Measurements from ENCODE around the gene CDKN1A. TPM values are rescaled to one million over a fixed set of nuclear protein-coding genes. Genes with fewer than 3 reads are reported as not detected.

The CDKN1A gene
- total and polyA plus RNA-seq, 12 donors, result 23.3 to 357 (median 61.2) TPM

DNA sequence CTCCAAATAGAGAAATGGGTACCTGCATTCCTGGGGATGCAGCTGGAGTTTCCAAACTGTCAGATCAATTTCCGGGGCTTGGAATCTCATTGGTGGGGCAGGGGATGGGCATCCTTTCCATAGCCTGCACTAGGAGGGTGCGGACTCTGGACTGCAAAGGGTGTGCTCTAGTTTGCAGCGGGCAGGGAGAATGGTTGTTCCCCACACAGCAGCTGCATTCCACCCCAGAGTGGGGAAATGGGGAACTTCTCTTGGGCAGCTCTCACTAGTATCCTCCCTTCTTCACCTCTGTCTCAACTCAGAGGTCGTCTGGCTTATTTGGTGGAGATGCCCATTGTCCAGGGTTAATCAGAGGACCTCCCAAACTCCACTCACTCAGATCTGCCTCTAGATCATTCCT, 34.5 kb upstream of the CDKN1A start:
- H3K27me3 ChIP-seq, result no peaks in the 10 kb centered on the region
- H3K4me3 ChIP-seq, result no peak overlapping the region
- 92 to 93% methylated on average over 4 of the region's 4 CpGs for WGBS, 2 donors
- TF ChIP-seq, protein P1, sequence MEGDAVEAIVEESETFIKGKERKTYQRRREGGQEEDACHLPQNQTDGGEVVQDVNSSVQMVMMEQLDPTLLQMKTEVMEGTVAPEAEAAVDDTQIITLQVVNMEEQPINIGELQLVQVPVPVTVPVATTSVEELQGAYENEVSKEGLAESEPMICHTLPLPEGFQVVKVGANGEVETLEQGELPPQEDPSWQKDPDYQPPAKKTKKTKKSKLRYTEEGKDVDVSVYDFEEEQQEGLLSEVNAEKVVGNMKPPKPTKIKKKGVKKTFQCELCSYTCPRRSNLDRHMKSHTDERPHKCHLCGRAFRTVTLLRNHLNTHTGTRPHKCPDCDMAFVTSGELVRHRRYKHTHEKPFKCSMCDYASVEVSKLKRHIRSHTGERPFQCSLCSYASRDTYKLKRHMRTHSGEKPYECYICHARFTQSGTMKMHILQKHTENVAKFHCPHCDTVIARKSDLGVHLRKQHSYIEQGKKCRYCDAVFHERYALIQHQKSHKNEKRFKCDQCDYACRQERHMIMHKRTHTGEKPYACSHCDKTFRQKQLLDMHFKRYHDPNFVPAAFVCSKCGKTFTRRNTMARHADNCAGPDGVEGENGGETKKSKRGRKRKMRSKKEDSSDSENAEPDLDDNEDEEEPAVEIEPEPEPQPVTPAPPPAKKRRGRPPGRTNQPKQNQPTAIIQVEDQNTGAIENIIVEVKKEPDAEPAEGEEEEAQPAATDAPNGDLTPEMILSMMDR (IDR thresholded peaks at IDR 0.05), result no peak
- peak in 1 of 8 donors; percentile 43 for ATAC-seq
- H3K27ac ChIP-seq, result no peak overlapping the region
- intact Hi-C loops (cut with DNase I), result no loop called here
- H3K9me3 ChIP-seq, result no peaks in the 10 kb centered on the region
- peaks cover 0 to 29% (median 11%) of the 10 kb centered on the region in 9 donors for H3K4me1 ChIP-seq
- H3K36me3 ChIP-seq, result no peaks in the 10 kb centered on the region
- no peak for DNase-seq

DNA sequence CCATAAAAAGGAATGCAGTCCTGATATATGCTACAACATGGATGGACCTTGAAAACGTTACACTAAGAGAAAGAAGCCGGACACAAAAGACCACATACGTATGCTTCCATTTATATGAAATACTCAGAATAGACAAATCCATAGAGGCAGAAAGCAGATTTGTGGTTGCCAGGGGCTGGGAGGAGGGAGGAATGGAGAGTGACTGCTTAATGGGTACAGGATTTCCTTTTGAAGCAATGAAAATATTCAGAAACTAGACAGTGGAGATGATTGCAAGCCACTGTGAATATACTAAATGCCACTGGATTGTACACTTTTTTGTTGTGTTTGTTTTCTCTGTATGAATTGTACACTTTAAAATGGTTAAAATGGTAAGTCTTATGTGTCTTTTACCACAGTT, 29.4 kb upstream of the CDKN1A start:
- WGBS, 2 donors, result 83 to 87% methylated on average over 3 of the region's 3 CpGs
- no peak for ATAC-seq
- no peak overlapping the region for H3K4me3 ChIP-seq

DNA sequence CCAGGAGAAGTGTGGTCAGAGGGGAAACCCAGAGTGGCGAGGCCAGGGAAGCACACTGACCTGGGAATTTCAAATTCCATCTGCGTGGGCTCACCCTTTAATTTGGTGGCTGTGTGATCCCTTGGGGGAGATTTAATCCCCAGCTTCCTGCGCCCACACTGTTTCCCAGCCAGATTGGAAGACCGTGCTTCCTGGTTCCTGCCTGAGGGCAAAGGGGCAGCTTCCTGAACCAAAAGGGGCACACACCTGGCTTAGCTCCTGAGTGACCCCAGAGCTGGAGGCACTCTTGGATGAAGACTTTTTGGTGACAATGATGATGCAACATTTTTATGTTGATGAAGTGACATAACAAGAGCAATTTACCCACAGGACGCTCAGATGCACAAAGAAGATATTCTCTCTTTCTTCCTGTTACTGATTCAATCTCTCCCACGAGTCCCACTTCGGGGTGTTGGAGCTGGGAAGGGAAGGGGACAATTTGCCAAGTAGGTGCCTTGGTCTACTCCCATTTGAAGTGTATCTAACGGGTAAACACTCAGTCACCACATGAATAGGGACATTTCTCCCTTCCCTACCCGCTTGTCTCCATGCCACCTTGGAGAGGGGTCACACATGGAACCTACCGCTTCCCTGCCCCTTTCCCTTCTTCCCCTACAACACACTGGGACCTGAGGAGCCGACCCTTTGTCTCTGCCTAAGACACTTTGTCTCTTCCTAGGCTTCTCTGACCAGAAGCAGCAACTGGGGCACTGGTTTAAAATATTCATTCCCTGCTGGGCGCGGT, 28.6 kb upstream of the CDKN1A start:
- TF ChIP-seq, protein P1 (IDR thresholded peaks at IDR 0.05), result no peak
- no peak for ATAC-seq
- intact Hi-C loops (cut with DNase I), result no loop called here
- Histone ChIP-seq H3K9me3 (no peaks in the 10 kb centered on the region), H3K36me3 (no peaks in the 10 kb centered on the region), H3K4me3 (no peak overlapping the region), H3K4me1 (peaks cover 0 to 31% (median 6%) of the 10 kb centered on the region in 9 donors), H3K27me3 (peaks cover 0 to 1% (median 0%) of the 10 kb centered on the region in 7 donors), H3K27ac (no peak overlapping the region)
- WGBS, 2 donors, result 68 to 75% methylated on average over 13 of the region's 13 CpGs
- no peak for DNase-seq

More for the DNA sequence above, 29.4 kb upstream of the CDKN1A start:
- no peaks in the 10 kb centered on the region for H3K9me3 ChIP-seq
- H3K27ac ChIP-seq, result no peak overlapping the region
- H3K36me3 ChIP-seq, result no peaks in the 10 kb centered on the region
- peaks cover 0 to 39% (median 6%) of the 10 kb centered on the region in 9 donors for H3K4me1 ChIP-seq
- no peak for DNase-seq
- TF ChIP-seq, protein P1 (IDR thresholded peaks at IDR 0.05), result no peak
- no peaks in the 10 kb centered on the region for H3K27me3 ChIP-seq
- intact Hi-C loops (cut with DNase I), result no loop called here

DNA sequence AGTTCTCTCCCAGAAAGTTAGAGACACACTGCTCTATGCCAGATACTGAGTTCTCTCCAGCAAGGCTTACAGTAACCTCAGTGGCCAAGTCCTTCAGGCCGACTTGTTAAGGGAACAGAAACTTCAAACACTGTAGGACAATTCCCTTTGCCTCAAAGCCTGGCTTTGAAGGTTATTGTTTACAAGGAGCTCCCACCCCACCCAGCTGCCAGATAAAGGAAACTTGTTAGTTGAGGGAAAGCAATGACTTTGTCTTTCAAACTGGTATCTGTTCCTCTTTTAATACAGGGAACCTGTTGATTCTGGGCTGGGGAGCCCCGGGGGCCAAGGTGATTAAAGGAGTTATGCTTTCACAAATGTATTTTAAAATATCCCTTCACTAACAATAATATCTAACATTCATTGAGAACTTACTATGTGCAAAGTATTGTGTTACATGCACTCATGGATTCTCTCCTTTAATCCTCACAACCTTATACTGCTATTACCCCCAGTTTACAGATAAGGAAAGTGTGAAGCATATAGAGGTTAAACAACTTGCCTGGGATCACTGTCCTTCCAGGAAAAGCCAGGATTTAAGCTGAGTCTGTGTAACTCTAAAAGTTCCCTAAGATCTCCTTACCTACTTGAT, 27.6 kb upstream of the CDKN1A start:
- 42 to 63% methylated on average over 2 of the region's 2 CpGs for WGBS, 2 donors
- no peak for DNase-seq
- Histone ChIP-seq H3K4me1 (peaks cover 0 to 26% (median 6%) of the 10 kb centered on the region in 9 donors), H3K9me3 (no peaks in the 10 kb centered on the region), H3K27me3 (peaks cover 0 to 11% (median 0%) of the 10 kb centered on the region in 7 donors), H3K4me3 (no peak overlapping the region), H3K36me3 (no peaks in the 10 kb centered on the region), H3K27ac (peak overlapping the region in 1 of 10 donors; percentile 42)
- intact Hi-C loops (cut with DNase I), result no loop called here
- ATAC-seq, result peak in 5 of 8 donors; percentile 49 to 80 (median 56)
- TF ChIP-seq, protein P1 (IDR thresholded peaks at IDR 0.05), result no peak
